ENCODE results near the gene COLEC11.
A peak's percentile ranks its signal among the peaks of the same experiment; 100 is the strongest.
"Not testable (repeated sequence)": the region's sequence is repeated elsewhere in the genome, so short reads cannot be mapped to it uniquely, and the experiment has no call there.

COLEC11 gene

GRCh38 chr2:3594493-3595281 is at the start of gene COLEC11:
COLEC11 (plus strand) TSS chr2:3595112; CDS start chr2:3604341, 9,229 bp downstream.
- no peak for TF ChIP-seq POLR2A (IDR thresholded peaks at IDR 0.05; ENCODE audit: low read depth, low read length)
- DNase-seq (ENCODE audit: insufficient read length, low spot score) (no peak), FAIRE-seq (no peak)

DNA sequence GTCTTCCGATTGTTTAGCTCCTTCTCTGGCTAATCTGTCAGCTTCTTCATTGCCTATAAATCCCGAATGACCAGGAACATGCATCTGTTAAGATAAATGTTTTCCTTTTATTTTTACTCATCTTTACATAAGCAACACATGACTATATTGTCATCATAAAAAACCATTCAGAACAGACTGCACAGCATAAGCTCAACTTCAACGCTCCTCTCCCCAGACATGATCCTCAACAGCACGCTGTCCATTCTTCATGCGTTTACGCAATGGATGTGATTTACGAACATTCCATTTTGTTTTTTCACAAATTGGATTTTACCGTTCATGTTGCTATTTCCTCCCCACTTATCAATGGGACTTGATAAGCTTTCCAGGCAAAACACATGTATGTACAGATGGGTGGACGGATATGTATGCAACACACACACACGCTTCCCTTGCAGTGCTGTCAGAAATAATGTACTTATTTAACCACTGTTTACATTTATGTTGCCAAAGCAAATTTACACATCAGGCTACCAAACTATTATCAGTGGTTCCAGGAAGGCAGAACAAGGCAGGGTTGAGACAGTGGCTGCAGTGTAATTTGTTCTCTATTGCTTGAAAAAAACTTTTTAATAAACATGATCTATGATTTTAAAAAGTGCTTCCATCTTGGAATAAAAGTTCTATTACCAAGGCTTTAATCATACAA is 49.0 kb upstream of the COLEC11 start:
- TF ChIP-seq POLR2A (IDR thresholded peaks at IDR 0.05; ENCODE audit: low read depth, low read length), result no peak
- FAIRE-seq, result no peak
- DNase-seq (ENCODE audit: insufficient read length, low spot score), result no peak

- FAIRE-seq, result no peak
- DNase-seq (ENCODE audit: insufficient read length, low spot score), result no peak
- TF ChIP-seq POLR2A (IDR thresholded peaks at IDR 0.05; ENCODE audit: low read depth, low read length), result no peak
These were observed 47.0 kb upstream of the COLEC11 start for GRCh38 chr2:3547915-3548314.

- FAIRE-seq (no peak), DNase-seq (ENCODE audit: insufficient read length, low spot score) (no peak)
- TF ChIP-seq POLR2A (IDR thresholded peaks at IDR 0.05; ENCODE audit: low read depth, low read length), result no peak
These were observed 41.0 kb upstream of the COLEC11 start for GRCh38 chr2:3553946-3554345.

DNA sequence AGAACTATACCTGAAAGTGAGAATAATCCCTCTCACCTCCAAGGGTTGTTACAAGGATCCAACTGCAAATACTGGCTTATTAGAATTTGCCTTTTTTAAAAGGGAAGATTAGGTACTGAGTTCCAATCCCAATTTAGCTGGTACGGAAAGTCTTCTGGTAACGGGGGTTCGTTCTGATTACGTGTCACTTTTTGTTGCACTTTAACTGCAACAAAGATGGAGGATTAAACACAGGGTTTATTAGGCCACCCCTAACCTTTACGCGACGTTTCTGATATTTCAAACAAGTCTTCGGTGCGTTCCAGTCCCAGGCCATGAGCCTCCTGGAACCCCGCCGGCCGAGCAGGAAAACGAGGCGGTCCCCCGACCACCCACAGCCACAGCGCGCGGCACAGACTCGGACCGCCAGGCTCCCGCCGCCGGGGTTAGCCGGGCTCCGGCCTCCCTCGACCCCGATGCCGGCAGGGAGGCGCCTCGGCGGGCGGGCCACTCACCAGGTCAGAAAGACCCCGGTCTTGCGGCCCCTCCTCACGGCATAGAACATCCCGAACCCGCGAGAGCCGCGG is 37.2 kb upstream of the COLEC11 start:
- DNase-seq (ENCODE audit: insufficient read length, low spot score), result no peak
- FAIRE-seq, result no peak
- no peak for TF ChIP-seq POLR2A (IDR thresholded peaks at IDR 0.05; ENCODE audit: low read depth, low read length)

- peak; percentile 87 for TF ChIP-seq POLR2A (IDR thresholded peaks at IDR 0.05; ENCODE audit: low read depth, low read length)
- FAIRE-seq, result peak; percentile 58
- DNase-seq (ENCODE audit: insufficient read length, low spot score), result peak; percentile 97
These were observed 36.5 kb upstream of the COLEC11 start, which contains the start of gene RNASEH1 for GRCh38 chr2:3558205-3559014. RNASEH1 (minus strand) TSS chr2:3558333; CDS start chr2:3558260, 73 bp downstream.

- no peak for TF ChIP-seq POLR2A (IDR thresholded peaks at IDR 0.05; ENCODE audit: low read depth, low read length)
- no peak for FAIRE-seq
- DNase-seq (ENCODE audit: insufficient read length, low spot score), result no peak
These were observed 31.4 kb upstream of the COLEC11 start for GRCh38 chr2:3563521-3563976.

GRCh38 chr2:3565117-3565516 is 29.8 kb upstream of the COLEC11 start:
- no peak for TF ChIP-seq POLR2A (IDR thresholded peaks at IDR 0.05; ENCODE audit: low read depth, low read length)
- FAIRE-seq, result no peak
- DNase-seq (ENCODE audit: insufficient read length, low spot score), result no peak

DNA sequence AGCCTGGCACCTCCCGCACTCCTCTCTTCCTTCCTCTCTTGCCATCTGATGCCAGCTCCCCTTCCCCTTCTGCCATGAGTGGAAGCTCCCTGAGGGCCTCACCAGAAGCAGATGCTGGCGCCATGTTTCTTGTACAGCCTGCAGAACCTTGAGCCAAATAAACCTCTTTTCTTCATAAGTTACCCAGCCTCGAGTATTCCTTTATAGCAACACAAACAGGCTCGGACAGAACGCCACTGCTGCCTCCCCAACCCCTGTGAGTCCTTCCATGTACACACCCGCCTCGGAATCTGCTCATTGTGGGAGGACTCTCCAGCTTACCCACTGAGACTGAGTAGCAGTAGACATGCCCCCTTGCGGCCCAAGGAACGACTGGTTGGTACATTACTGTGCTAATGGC is 28.1 kb upstream of the COLEC11 start:
- no peak for TF ChIP-seq POLR2A (IDR thresholded peaks at IDR 0.05; ENCODE audit: low read depth, low read length)
- DNase-seq (ENCODE audit: insufficient read length, low spot score) (no peak), FAIRE-seq (no peak)

DNA sequence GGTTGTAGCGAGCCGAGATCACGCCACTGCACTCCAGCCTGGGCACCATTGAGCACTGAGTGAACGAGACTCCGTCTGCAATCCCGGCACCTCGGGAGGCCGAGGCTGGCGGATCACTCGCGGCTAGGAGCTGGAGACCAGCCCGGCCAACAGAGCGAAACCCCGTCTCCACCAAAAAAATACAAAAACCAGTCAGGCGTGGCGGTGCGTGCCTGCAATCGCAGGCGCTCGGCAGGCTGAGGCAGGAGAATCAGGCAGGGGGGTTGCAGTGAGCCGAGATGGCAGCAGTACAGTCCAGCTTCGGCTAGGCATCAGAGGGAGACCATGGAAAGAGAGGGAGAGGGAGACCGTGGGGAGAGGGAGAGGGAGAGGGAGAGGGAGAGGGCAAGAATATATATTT is 25.3 kb upstream of the COLEC11 start:
- not testable (repeated sequence) for DNase-seq (ENCODE audit: insufficient read length, low spot score); FAIRE-seq

DNA sequence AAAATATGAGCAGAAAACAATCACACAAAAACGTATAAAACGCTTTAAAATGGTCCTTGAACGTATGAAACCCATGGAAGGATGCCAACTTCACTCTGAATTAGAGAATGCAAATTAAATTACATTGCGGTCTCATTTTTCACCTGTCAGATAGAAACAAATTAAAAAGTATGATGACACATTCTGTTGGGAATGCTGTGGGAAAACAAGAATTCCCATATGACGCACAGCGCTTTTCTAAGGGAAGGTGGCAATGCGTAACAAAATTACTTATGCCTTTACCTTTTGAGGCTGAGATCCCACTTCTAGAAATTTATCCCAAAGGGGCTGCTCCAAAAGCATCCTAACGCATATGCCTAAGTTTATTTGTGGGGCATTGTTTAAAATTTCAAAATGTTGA is 23.6 kb upstream of the COLEC11 start:
- peak; percentile 41 for FAIRE-seq
- peak; percentile 60 for DNase-seq (ENCODE audit: insufficient read length, low spot score)
- TF ChIP-seq POLR2A (IDR thresholded peaks at IDR 0.05; ENCODE audit: low read depth, low read length), result no peak

DNA sequence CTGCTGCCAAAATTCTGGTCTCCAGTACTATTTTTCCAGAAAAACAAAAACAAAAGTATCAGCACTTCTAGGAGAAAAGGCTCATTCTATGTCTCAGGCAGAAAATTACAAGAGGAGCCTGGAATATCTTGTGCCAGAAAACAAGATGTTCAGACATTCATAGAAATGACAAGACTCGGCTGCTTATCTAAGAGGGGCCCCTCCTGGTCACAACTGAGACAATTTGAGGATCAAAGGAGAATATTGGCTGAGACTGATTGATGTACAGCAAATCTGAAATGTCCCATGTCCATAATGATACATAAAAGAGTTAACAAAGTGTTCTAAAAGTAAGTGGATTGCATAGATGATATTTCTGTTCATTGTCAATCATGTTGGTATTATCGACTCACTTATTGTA is 22.3 kb upstream of the COLEC11 start:
- FAIRE-seq, result no peak
- DNase-seq (ENCODE audit: insufficient read length, low spot score), result no peak
- TF ChIP-seq POLR2A (IDR thresholded peaks at IDR 0.05; ENCODE audit: low read depth, low read length), result no peak

DNA sequence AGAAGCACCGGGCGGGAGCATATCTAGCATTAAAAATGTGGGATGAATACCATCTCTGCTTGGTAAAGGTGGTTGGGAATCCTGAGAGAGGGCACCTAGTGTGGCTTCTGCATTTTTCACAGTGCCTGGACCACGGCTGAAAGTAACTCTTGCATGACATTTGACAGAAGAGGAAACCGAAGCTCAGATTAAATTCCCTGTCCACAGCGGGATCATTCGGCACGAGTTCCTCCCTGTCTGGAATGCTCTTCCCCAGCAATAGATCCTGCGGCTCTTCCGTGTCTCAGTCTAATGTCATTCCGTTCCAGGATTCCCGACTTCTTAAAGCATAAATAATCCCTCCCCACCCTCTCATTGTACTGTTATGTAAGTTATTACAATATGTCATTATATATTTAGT is 20.8 kb upstream of the COLEC11 start:
- FAIRE-seq (no peak), DNase-seq (ENCODE audit: insufficient read length, low spot score) (no peak)
- no peak for TF ChIP-seq POLR2A (IDR thresholded peaks at IDR 0.05; ENCODE audit: low read depth, low read length)
